AG04450 (cell line): ENCODE results near the gene IPO13. TPM values are rescaled to one million over a fixed set of nuclear protein-coding genes. Genes with fewer than 3 reads are reported as not detected.

Experiments
- CTCF ChIA-PET: fragments of 300-600, 350-600 bp; formaldehyde crosslinking; extraction: SDS; loops from one replicate; lab custom pipeline; 2022; ENCODE audit warnings: antibody characterized with exemption, inconsistent platforms; lab: Charles Lee
- POLR2A ChIA-PET: fragments of 350-600 bp; formaldehyde crosslinking; extraction: SDS; loops from one replicate; lab custom pipeline; 2021; ENCODE audit warnings: antibody characterized with exemption, inconsistent platforms; lab: Yijun Ruan, JAX
- DNase-seq: peaks from one replicate; pipeline ENCODE4 v3.0.0-alpha.2; 2011; ENCODE audit warnings: low read depth, low spot score
- H3K27ac ChIP-seq: one replicate; pipeline ENCODE4 v1.5.1; 2012; ENCODE audit warnings: low read depth, low read length, control low read depth
- H3K27me3 ChIP-seq: one replicate; pipeline ENCODE4 v1.6.0; 2012; ENCODE audit warnings: low read length; ENCODE audit not compliant: control insufficient read depth, insufficient read depth
- H3K4me3 ChIP-seq: 2 replicates; pipeline ENCODE4 v1.5.1; 2011; ENCODE audit warnings: mild to moderate bottlenecking, low read depth, low read length, control low read depth
- H3K9me3 ChIP-seq: 2 replicates; pipeline ENCODE4 v1.5.1; 2012; ENCODE audit warnings: low read length; ENCODE audit not compliant: control insufficient read depth, insufficient read depth
- polyA plus RNA-seq: library from polyadenylated mRNA; depleted of rRNA; stranded (reverse); fragments of >200 nt; gene quantifications from 2 replicates; pipeline ENCODE4 v1.2.3, GENCODE V29; 2011
- TF ChIP-seq, protein P1 (sequence below): IDR thresholded peaks from 2 replicates; pipeline ENCODE4 v1.5.1; 2011; ENCODE audit warnings: low read depth, low read length, control low read depth, inconsistent platforms

The IPO13 gene
- polyA plus RNA-seq, 1 experiment, result 11.2 TPM

DNA sequence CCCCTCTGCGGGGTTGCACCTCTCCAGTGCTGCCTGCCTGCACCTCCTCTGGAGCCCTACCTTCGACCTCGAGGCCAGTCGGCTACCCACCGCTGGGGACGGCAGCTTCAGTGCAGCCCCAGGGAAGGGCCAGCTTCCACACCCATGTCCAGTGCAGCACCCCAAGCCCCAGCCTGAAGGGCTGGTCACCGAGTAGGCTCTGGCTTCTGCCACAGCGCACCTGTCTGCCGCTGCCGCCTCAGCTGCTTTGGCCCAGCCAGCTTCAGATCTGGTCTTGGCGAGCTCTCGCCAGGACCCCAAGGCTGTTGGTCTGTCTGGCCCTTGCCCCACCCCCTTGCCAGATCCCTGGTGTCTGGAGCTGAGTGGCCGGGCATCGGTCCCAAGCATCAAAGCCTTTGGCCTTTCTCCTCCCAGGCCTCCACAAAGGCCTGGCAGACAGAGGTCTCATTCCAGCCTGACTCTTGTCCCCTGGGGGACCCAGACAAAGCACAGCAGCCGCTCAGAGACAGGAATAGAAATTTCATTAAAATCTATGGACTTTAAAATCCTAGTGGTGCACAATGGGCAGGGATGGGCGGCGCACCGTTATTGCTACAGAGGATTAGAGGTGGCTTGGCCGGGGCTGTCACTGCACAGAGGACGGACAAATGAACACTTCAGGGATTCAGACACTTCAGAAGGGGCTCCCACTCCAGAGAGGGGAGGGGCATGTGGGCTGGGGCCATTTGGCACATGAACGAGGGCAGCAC, 49.4 kb downstream of the IPO13 start:
- H3K27me3 ChIP-seq, result no peaks in the 10 kb centered on the region
- POLR2A ChIA-PET, result no interaction called here
- H3K27ac ChIP-seq, result no peak overlapping the region
- DNase-seq, result no peak
- CTCF ChIA-PET, result interaction anchor here (1.4 to 1.8 kb wide), 2 partner anchors 9 to 51 kb away, joined by 4 to 9 read pairs; no protein-coding TSS in a partner anchor
- H3K4me3 ChIP-seq, result no peak overlapping the region
- TF ChIP-seq, protein P1, sequence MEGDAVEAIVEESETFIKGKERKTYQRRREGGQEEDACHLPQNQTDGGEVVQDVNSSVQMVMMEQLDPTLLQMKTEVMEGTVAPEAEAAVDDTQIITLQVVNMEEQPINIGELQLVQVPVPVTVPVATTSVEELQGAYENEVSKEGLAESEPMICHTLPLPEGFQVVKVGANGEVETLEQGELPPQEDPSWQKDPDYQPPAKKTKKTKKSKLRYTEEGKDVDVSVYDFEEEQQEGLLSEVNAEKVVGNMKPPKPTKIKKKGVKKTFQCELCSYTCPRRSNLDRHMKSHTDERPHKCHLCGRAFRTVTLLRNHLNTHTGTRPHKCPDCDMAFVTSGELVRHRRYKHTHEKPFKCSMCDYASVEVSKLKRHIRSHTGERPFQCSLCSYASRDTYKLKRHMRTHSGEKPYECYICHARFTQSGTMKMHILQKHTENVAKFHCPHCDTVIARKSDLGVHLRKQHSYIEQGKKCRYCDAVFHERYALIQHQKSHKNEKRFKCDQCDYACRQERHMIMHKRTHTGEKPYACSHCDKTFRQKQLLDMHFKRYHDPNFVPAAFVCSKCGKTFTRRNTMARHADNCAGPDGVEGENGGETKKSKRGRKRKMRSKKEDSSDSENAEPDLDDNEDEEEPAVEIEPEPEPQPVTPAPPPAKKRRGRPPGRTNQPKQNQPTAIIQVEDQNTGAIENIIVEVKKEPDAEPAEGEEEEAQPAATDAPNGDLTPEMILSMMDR, result no peak
- H3K9me3 ChIP-seq, result no peaks in the 10 kb centered on the region

DNA sequence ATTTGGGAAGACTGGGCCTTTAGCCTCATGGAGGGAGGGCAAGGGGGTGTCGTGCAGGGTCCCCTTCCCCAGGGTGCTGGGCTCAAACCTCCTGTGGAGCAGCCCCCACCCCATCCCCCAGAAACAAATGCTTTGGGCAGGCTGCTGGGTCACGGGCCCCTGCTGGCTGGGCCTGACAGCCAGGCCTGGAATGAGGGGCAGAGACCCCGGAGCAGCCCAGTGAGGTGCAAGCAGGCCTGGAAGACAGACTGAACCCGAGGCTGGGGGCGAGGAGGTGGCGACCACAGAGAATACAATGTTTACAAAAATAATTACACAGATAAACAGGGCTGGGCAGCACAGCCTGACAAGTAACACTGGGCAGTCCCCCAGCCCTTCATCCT, 50.0 kb downstream of the IPO13 start:
- POLR2A ChIA-PET, result no interaction called here
- no peaks in the 10 kb centered on the region for H3K27me3 ChIP-seq
- DNase-seq, result no peak
- no peak overlapping the region for H3K27ac ChIP-seq
- CTCF ChIA-PET, result interaction anchor here (1.8 kb wide), 1 partner anchor 51 kb away, joined by 9 read pairs; no protein-coding TSS in a partner anchor
- no peaks in the 10 kb centered on the region for H3K9me3 ChIP-seq
- no peak overlapping the region for H3K4me3 ChIP-seq
- TF ChIP-seq, protein P1, result no peak

DNA sequence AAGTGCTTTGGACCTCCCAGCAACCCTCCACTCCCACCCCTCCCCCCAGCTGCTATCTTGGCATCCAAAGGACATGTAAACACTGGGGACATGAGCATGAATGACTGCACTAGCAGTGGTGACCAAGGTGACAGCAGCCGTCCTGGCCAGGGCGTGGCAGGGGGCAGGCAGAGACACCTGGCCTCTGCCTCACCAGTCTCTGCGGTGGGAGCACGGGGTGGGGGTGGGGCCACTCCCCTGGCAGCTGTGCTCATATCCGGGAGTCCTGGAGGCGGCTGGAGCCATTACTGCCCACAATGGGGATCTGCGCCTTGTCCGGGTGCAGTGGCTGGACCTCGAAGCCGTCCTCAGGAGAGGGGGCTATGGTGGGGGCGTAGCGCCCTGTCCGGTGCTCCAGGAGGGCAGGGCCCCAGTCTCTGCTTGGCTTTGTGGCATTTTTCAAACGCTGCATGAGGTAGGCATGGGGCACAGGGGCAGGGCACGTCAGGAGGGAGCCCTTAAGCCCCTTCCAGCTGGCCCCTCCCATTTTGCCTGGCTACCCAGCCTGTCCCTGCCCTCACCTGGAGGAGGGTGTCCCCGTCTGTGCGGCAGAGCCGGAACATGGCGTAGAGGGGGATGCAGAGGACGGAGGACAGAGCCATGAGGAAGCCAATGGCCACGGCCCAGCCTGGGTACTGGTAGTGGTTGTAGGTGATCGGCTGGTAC, 50.7 kb downstream of the IPO13 start:
- DNase-seq, result no peak
- no peaks in the 10 kb centered on the region for H3K27me3 ChIP-seq
- POLR2A ChIA-PET, result no interaction called here
- no peak overlapping the region for H3K4me3 ChIP-seq
- H3K9me3 ChIP-seq, result no peaks in the 10 kb centered on the region
- CTCF ChIA-PET, result no interaction called here
- H3K27ac ChIP-seq, result no peak overlapping the region
- TF ChIP-seq, protein P1, result no peak

DNA sequence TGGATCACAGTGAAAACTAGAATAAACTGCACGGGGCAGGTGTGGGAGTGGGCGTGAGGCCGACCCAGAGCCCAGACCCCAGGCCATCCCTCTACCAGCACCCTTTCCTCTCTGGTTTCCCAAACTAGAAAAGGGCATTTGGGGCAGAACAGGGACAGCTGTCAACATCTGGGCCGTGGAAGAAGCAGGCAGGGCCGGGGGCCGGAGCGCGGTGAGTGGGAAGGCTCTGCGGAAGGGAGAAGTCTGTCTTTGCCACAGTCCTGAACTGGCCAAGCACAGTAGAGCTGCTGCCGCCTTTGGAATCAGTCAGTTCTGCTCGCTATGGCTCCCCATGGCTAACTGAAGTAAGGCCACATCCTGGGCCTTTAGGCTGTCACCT, 51.2 kb downstream of the IPO13 start:
- TF ChIP-seq, protein P1, result no peak
- no peak overlapping the region for H3K27ac ChIP-seq
- H3K9me3 ChIP-seq, result no peaks in the 10 kb centered on the region
- ChIA-PET CTCF (no interaction called here), POLR2A (no interaction called here)
- DNase-seq, result no peak
- H3K4me3 ChIP-seq, result no peak overlapping the region
- no peaks in the 10 kb centered on the region for H3K27me3 ChIP-seq

DNA sequence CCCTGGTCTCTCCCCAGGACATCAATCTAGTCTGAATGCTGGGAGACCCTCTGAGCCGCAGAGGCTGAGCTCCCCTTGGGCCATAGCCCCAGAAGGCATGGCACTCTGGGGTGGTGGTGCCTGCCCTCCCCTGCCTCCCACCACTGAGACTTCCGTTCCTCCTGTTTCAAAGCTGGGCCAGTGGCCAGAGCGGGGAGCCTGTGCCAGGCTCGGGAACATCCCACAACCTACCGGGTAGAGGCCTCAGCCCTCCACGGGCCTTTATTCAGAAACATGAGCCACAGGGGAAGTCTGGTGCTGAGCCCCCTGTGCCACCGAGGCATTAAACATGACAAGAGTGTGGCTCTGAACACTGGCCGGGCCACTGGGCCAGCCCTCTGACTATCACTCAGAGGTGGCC, 52.7 kb downstream of the IPO13 start:
- Histone ChIP-seq H3K27ac (no peak overlapping the region), H3K4me3 (no peak overlapping the region), H3K27me3 (no peaks in the 10 kb centered on the region), H3K9me3 (no peaks in the 10 kb centered on the region)
- CTCF ChIA-PET, result interaction anchor here (0.7 kb wide), 1 partner anchor 37 kb away, joined by 3 read pairs; no protein-coding TSS in a partner anchor
- POLR2A ChIA-PET, result interaction anchor here (0.7 kb wide), 2 partner anchors 35 to 88 kb away, joined by 3 read pairs; no protein-coding TSS in a partner anchor
- TF ChIP-seq, protein P1, result no peak
- no peak for DNase-seq
